KOPT-K1 (cell line): Measurements from ENCODE around the gene CENPL.

Experiments used
- H3K27ac ChIP-seq: fragments of 200-600 bp; sonication (generic); 2 replicates; pipeline ENCODE4 v1.5.1; 2016; ENCODE audit warnings: antibody characterized with exemption, mild to moderate bottlenecking, low read depth, low read length; ENCODE audit not compliant: poor library complexity, severe bottlenecking
- H3K36me3 ChIP-seq: fragments of 200-600 bp; sonication (generic); 2 replicates; pipeline ENCODE4 v1.5.1; 2017; ENCODE audit warnings: antibody characterized with exemption, mild to moderate bottlenecking, low read length, moderate library complexity; ENCODE audit not compliant: insufficient read depth
- H3K9me3 ChIP-seq: fragments of 200-600 bp; sonication (generic); 2 replicates; pipeline ENCODE4 v1.5.1; 2017; ENCODE audit warnings: antibody characterized with exemption, low read length, mild to moderate bottlenecking; ENCODE audit not compliant: insufficient read depth, poor library complexity, severe bottlenecking

Gene CENPL, protein sequence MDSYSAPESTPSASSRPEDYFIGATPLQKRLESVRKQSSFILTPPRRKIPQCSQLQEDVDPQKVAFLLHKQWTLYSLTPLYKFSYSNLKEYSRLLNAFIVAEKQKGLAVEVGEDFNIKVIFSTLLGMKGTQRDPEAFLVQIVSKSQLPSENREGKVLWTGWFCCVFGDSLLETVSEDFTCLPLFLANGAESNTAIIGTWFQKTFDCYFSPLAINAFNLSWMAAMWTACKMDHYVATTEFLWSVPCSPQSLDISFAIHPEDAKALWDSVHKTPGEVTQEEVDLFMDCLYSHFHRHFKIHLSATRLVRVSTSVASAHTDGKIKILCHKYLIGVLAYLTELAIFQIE

DNA sequence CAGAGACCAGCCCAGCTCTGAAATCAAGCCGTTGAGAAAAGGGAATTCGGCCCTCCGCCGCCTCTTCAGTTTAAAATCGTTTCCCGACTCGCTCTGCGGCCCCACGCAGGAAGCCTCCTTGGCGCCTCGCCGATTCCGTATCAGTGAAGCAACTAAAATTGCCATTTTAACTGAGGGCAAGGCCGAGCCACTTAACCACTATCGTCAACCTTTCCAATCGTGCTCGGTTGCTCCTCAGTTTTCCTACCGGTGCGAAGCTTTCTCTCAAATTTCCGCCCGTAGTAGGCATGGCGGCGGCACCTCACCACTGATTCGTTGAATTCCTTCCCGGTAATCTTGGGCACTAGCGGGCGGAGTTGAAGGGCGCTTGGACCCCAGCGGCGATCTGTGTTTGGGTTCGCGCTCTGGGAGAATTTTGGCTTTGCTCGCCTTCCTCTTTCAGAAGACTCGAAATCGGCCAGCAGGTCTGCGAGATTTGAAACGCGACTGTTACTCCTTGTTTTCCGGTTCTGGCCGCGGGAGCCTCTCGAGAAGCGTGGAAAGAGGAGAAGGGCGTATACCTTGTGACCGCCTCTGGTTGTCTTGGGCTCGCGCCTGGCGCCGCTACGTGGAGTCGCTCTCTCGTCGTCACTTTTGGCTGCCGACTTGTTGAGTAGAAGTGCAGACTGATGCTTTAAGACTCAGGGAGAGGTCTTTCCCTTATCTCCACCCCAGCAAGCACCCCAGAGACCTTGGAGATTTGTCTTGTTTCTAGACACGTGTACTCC, at the start of gene CENPL, which contains the start of gene DARS2:
Gene CENPL (minus strand): TSS at position 569 of the 767 bp plus-strand sequence. CDS start 13,584 bp downstream, outside the sequence.
Gene DARS2 (plus strand): TSS at position 359 of the 767 bp plus-strand sequence. CDS start 557 bp downstream, outside the sequence.
- peaks cover 33% of the 10 kb centered on the region for H3K36me3 ChIP-seq
- H3K27ac ChIP-seq = peak within 1 kb of the TSS; percentile 93
- no peaks in the 10 kb centered on the region for H3K9me3 ChIP-seq

DNA sequence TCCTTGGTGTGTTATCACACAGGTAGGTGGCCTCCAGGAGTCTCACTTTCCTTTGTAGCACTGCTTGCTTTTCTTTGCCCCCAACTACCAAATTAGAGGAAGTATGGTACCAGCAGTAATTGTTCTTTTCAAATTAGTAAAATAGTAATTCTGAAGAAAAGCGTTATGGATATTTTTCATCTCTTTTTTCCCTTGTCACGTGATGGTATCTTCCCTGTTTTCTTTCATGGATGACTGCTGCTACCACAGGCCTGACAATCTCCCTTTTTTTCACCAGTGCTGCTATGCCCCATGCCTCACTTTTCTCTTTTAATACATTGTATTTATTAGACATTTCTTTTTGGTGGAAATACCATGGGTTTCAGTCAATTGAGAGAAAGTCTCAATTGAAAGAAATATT, 46.8 kb upstream of the CENPL start:
- Histone ChIP-seq H3K36me3 (peaks cover 30% of the 10 kb centered on the region), H3K27ac (peak overlapping the region; percentile 56)

DNA sequence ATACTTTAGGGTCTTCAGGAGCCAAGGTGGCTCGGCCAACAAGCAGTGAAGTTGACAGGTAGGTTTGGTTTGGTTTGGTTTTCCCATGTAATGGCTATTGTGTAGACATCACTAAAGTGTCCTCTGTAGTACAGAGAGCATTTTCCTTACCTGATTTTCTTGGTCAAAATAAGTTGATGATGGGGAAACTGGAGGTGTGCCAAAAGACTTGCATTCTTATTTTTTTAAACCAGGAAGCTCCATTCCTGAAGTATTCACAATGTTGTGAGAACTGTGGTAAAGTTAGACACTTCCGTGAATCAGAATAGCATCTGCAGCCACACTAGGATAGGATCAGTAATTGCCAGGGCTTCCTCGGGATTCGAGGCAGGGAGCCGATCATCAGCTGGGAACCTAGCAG, 46.4 kb upstream of the CENPL start:
- peaks cover 30% of the 10 kb centered on the region for H3K36me3 ChIP-seq
- H3K27ac ChIP-seq = peak overlapping the region; percentile 56
- H3K9me3 ChIP-seq = no peaks in the 10 kb centered on the region

More for the DNA sequence above, 46.8 kb upstream of the CENPL start:
- no peaks in the 10 kb centered on the region for H3K9me3 ChIP-seq

DNA sequence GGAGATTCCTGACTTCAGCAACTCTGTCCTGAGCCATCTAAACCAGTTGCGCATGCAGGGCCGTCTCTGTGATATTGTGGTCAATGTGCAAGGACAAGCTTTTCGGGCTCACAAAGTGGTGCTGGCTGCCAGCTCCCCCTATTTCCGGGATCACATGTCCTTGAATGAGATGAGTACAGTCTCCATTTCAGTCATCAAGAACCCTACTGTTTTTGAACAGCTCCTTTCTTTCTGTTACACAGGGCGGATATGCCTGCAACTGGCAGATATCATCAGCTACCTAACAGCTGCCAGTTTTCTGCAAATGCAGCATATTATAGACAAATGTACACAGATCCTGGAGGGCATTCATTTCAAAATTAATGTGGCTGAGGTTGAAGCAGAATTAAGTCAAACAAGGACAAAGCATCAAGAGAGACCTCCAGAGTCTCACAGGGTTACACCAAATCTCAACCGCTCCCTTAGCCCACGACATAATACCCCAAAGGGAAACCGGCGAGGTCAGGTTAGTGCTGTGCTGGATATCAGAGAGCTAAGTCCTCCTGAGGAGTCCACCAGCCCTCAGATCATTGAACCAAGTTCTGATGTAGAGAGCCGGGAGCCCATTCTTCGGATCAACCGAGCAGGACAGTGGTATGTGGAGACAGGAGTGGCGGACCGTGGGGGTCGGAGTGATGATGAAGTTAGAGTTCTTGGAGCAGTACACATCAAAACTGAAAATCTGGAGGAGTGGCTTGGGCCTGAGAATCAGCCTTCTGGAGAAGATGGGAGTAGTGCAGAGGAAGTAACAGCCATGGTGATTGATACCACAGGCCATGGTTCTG, 45.8 kb upstream of the CENPL start:
- Histone ChIP-seq H3K36me3 (peaks cover 30% of the 10 kb centered on the region), H3K9me3 (no peaks in the 10 kb centered on the region), H3K27ac (peak overlapping the region; percentile 56)

DNA sequence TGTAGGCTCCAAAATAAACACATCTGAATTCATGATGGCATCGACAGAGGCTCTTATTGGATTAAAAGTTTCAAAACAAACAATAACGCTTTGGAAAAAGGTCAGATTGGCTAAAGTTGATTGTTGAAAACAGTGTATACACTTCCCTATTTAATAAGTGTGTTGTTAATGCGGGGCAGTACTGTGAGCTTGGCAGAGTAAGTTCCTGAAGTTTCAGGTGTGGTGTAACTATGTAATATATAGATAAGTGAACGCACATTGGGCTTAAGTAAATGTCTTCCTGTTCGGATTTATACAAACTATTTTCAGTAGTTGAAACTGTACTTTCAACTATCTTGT, 44.3 kb upstream of the CENPL start:
- peaks cover 43% of the 10 kb centered on the region for H3K36me3 ChIP-seq
- peak overlapping the region; percentile 93 for H3K27ac ChIP-seq
- H3K9me3 ChIP-seq = no peaks in the 10 kb centered on the region

DNA sequence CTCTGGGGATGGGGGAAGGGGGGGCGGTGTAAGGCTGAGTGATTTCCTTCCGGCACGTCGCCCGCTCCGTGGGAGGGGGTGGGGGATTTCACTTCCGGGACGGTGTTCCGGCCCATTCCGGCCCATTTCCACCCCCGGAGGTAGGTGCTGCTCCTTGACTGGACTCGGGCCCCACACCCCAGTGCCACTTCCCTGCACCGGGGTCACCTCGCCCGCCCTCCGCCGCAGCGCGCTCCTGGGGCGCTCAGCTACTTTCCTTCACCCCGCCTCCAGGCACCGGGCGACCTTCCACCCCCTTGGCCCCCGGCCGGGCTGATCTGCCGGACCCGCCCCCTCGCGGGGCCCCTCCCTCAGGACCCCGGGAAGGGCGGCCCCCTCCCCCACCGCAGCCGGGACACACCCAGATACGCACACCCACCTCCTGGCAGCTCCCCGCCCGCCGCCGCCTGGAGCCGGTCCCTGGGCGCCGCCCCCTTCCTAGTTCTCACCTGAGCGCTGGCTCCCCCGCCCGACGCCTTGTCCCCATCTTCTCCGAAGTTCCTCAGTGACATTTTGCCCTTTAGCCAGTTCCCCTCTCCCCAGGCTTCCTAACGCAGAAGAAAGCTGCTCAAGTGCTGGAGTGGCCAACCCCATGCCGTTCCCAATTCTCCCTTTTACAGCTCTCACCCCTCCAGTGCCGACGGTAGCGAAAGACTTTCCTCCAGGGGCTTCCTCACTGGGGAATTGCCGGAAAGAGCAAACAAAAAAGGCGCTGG, 43.8 kb upstream of the CENPL start, which contains the start of gene ZBTB37:
Gene ZBTB37 (plus strand): TSS at position 115 of the 755 bp plus-strand sequence. CDS start 1,846 bp downstream, outside the sequence.
- H3K27ac ChIP-seq = peak within 1 kb of the TSS; percentile 93
- peaks cover 49% of the 10 kb centered on the region for H3K36me3 ChIP-seq
- H3K9me3 ChIP-seq = no peaks in the 10 kb centered on the region

DNA sequence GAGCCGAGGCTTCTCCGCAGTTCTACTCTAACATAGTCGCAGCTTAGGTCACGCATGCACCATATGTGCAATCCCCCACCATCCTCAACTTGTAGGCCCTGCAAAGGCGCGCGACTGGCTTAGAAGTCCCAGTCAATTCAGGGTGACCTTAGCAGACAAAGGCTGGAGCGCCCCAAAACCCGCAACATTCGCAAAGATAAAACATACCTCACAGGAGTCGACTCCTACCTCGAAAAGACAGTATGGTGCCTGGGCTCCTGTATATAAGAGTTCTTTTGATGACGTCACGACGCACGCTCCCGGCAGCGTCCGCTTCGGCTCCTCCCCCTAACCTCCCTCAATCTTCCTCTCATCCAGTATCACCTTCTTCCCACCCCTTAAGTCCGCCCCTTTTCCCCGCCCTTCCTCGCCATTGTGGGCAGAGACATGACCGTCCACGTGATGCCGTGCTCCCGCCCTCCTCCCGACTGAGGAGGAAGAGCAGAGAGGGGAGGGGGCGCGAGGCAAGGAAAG, 43.1 kb upstream of the CENPL start, which contains the start of gene GAS5:
Gene GAS5 (minus strand): TSS at position 237 of the 513 bp plus-strand sequence.
- Histone ChIP-seq H3K36me3 (peaks cover 55% of the 10 kb centered on the region), H3K9me3 (no peaks in the 10 kb centered on the region), H3K27ac (peak within 1 kb of the TSS; percentile 93)

DNA sequence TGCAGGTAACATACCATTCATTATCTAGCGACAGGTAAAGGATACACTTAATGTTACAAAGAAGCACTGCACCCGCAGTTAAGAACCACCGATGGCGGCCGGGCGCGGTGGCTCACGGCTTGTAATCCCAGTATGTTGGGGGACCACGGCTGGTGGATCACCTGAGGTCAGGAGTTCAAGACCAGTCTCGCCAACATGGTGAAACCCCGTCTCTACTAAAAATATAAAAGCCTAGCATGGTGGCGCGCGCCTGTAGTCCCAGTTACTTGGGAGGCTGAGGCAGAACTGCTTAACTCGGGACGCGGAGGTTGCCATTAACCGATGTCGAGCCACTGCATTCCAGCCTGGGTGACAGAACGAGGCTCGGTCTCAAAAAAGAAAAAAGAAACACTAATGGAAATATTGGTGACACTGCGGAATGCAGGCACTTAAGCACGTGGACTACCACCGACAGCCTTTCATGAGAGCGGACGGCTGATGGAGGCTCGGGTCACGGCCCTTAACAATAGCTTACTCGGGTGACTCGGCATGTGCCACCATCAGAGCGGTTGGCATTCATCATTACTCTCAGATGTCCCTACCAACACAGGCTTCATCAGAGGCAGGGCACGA, 42.6 kb upstream of the CENPL start:
- peak overlapping the region; percentile 93 for H3K27ac ChIP-seq
- peaks cover 58% of the 10 kb centered on the region for H3K36me3 ChIP-seq
- H3K9me3 ChIP-seq = no peaks in the 10 kb centered on the region

DNA sequence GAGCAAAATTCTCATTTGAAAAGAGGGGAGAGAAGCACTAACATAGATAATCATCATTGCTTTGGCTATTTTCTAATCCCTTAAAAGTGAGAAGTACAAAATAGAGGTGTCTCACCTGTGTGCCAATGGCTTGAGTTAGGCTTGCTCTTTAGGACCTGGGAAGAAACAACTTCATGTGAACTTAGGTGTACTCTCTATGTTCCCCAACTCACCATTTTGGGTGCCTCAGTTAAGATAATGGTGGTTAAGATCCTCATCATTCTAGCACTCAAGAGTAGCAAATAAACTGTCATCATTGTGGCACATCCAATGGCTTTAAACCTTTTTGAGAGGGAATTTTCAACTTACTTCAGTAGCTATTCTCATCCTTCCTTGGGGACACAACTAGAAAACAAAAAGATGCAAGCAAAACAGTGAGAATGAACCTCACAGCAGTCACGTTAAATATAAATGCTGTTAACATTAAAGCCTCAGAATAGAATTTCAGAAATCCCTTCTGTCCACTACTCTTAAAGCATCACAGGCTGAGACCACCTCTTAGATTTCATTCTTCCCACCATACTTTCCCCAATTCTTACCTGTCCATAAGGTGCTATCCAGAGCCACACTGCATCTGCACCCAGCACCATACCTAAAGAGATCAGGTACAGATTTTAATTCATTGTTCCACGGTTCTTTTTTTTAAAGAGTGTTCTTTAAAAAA, 41.9 kb upstream of the CENPL start:
- Histone ChIP-seq H3K36me3 (peaks cover 64% of the 10 kb centered on the region), H3K9me3 (no peaks in the 10 kb centered on the region), H3K27ac (peak overlapping the region; percentile 93)

DNA sequence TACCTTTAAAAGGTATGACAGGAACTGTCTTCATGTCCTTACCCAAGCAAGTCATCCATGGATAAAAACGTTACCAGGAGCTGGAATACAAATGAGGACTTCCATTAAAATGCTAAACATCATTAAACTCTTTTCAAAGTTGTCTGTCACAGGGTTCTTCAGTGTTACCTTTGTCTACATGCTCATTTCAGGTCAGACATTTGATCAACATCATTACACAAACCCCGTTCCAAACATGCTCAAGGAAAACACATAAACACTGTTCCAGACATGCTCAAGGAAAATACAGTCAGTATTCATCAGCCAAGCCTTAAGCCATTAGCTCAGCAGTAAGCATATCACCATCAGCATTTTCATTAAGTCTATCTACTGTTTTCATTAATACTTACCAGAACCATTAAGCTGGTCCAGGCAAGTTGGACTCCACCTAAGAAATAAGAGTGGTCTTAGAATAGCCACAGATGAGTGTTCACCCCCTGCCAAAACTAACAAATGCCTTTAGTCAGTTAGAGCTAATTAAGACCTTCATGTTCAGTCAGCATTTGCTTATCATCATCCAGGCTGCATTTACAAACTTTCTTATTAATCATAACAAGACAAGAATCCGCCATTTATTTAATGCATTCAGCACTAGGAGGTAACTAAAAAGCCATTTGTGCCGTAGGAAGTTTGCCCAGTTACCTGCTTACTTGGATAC, 40.9 kb upstream of the CENPL start:
- Histone ChIP-seq H3K9me3 (no peaks in the 10 kb centered on the region), H3K27ac (peak overlapping the region; percentile 5), H3K36me3 (peaks cover 69% of the 10 kb centered on the region)

DNA sequence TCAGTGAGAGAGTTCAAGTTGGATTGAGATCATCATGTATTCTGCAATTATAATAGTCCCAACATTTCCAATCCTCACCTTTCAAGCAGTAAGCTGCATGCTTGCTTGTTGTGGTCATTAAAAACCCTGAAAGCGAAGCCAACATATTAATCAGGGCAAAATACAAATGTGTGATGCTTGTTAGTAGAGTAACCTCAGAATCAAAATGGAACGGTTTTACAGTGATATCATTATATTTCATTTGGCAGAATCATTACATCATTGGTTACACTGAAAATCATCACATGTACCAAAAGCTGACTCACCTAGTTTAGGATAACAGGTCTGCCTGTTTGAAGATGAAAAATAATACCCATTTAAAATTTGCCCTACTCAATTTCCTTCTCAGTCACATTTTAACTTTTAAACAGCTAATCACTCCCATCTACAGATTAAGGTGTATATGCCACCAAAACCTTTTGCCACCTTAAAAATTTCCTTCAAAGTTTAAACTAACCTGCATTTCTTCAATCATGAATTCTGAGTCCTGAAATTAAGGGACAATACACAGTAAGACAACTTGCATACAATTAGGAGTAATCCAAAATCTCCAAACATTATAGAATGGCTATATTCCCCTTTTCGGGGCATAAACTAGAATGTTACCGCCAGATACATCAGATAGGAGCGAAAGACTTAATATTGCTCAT, 39.6 kb upstream of the CENPL start:
- Histone ChIP-seq H3K36me3 (peaks cover 73% of the 10 kb centered on the region), H3K9me3 (no peaks in the 10 kb centered on the region), H3K27ac (peak overlapping the region; percentile 2)
